ENCODE data around the gene GPR137.
"Not testable (repeated sequence)": the region's sequence is repeated elsewhere in the genome, so short reads cannot be mapped to it uniquely, and the experiment has no call there.

GPR137 gene

DNA sequence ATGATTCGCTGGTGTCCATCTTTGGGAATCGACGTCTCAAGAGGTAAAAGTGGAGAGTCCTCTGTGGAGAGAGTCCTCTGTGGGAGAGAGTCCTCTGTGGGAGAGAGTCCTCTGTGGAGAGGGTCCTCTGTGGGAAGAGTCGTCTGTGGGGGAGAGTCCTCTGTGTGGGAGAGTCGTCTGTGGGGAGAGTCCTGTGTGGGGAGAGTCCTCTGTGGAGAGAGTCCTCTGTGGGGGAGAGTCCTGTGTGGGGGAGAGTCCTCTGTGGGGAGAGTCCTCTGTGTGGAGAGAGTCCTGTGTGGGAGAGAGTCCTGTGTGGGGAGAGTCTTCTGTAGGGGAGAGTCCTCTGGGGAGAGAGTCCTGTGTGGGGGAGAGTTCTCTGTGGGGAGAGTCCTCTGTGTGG is 35.4 kb downstream of the GPR137 start:
- ChIA-PET CTCF (interaction anchor here (1.8 kb wide), 1 partner anchor 35 kb away, joined by 4 read pairs; no protein-coding TSS in a partner anchor), POLR2A (no interaction called here)
- TF ChIP-seq, protein P1, sequence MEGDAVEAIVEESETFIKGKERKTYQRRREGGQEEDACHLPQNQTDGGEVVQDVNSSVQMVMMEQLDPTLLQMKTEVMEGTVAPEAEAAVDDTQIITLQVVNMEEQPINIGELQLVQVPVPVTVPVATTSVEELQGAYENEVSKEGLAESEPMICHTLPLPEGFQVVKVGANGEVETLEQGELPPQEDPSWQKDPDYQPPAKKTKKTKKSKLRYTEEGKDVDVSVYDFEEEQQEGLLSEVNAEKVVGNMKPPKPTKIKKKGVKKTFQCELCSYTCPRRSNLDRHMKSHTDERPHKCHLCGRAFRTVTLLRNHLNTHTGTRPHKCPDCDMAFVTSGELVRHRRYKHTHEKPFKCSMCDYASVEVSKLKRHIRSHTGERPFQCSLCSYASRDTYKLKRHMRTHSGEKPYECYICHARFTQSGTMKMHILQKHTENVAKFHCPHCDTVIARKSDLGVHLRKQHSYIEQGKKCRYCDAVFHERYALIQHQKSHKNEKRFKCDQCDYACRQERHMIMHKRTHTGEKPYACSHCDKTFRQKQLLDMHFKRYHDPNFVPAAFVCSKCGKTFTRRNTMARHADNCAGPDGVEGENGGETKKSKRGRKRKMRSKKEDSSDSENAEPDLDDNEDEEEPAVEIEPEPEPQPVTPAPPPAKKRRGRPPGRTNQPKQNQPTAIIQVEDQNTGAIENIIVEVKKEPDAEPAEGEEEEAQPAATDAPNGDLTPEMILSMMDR (IDR thresholded peaks at IDR 0.05; ENCODE audit: control extremely low read depth, extremely low read depth, low read depth, missing control alignments): no peak
- no peak for DNase-seq (ENCODE audit: extremely low spot score)

DNA sequence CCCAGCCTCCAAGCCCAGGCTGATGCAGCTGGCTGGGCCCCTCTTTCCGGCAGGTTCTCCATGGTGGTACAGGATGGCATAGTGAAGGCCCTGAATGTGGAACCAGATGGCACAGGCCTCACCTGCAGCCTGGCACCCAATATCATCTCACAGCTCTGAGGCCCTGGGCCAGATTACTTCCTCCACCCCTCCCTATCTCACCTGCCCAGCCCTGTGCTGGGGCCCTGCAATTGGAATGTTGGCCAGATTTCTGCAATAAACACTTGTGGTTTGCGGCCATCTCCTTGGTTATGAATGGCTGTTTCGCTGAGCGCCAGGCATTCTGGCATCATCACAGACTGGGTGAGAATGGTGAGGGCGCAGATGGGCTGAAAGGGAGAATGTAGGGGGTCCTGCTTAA is 35.9 kb downstream of the GPR137 start:
- TF ChIP-seq, protein P1 (IDR thresholded peaks at IDR 0.05; ENCODE audit: control extremely low read depth, extremely low read depth, low read depth, missing control alignments): no peak
- DNase-seq (ENCODE audit: extremely low spot score): no peak
- CTCF ChIA-PET: interaction anchor here (1.8 to 2.5 kb wide), 2 partner anchors 10 to 35 kb away, joined by 4 to 14 read pairs; no protein-coding TSS in a partner anchor
- POLR2A ChIA-PET: no interaction called here

DNA sequence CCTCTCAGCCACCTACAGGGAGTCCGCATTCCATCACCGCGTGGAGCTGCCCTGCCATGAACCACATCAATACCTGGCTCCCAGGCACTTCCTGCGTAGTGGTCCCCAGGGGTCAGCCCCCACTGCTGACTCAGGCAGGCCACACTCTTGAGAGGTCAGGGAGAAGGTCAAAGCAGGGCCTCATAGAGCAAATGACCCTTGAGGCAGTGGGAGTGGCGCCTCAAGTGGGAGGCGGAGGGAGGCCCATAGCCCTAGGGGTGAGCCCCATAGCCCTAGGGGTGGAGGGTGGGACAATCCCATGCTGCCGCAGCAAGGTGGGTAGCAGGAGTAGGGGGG is 37.2 kb downstream of the GPR137 start:
- TF ChIP-seq, protein P1 (IDR thresholded peaks at IDR 0.05; ENCODE audit: control extremely low read depth, extremely low read depth, low read depth, missing control alignments): no peak
- CTCF ChIA-PET: interaction anchor here (1.1 to 2.5 kb wide), 5 partner anchors 9 to 118 kb away, joined by 3 to 14 read pairs (median 4); no protein-coding TSS in a partner anchor
- POLR2A ChIA-PET: interaction anchor here (1.3 kb wide), 1 partner anchor 12 kb away, joined by 3 read pairs; no protein-coding TSS in a partner anchor

DNA sequence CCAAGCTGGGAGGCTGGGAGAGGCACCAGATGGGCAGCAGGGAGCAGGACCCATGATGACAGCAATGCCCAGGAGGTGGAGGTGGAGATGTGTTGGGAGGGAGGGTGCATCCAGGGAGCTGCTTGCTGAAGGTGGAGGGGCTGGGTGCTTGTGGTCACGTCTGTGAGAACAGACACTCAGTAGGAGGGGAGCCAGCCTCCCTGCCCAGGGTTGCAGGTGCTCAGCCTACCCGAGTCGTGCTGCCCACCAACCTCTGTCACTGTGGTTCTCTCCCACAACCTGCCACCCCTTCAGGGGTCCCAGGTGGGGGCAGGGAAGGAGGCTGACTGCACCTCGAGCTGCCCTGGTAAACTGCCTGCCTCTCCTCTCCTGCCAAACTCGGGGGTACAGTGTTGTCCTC is 37.7 kb downstream of the GPR137 start:
- ChIA-PET CTCF (interaction anchor here (1.1 to 2.5 kb wide), 5 partner anchors 8 to 119 kb away, joined by 3 to 14 read pairs (median 4); no protein-coding TSS in a partner anchor), POLR2A (interaction anchor here (1.3 kb wide), 2 partner anchors 12 to 137 kb away, joined by 3 read pairs; partner anchors contain the start of gene STIP1)

More for the DNA sequence above, 37.2 kb downstream of the GPR137 start:
- no peak for DNase-seq (ENCODE audit: extremely low spot score)

DNA sequence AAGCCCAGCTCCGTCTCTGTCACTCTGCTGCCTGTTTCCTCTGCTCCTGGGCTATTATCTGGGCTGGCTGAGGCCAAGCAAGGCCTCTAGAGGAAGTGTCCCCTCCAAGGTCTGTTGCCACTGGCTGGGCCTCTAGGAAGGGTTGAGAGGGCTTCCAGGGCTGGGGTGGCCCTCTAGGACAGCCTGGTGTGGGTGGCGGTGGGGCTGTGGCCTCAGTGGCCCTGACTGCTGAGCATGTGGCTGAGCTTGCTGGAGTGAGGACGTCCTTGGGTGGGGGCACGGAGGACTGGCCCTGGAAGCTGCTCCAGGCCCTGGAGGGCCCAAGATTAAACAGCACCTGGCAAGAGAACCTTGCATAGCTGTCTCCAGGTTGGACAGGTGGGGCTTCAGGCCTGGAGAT is 38.3 kb downstream of the GPR137 start:
- DNase-seq (ENCODE audit: extremely low spot score): not testable (repeated sequence)
- POLR2A ChIA-PET: interaction anchor here (1.3 kb wide), 2 partner anchors 11 to 138 kb away, joined by 3 read pairs; partner anchors contain the start of gene STIP1
- CTCF ChIA-PET: interaction anchor here (1.1 to 2.5 kb wide), 6 partner anchors 8 to 126 kb away, joined by 3 to 14 read pairs (median 4); no protein-coding TSS in a partner anchor

More for the DNA sequence above, 37.7 kb downstream of the GPR137 start:
- TF ChIP-seq, protein P1 (IDR thresholded peaks at IDR 0.05; ENCODE audit: control extremely low read depth, extremely low read depth, low read depth, missing control alignments): no peak
- no peak for DNase-seq (ENCODE audit: extremely low spot score)

DNA sequence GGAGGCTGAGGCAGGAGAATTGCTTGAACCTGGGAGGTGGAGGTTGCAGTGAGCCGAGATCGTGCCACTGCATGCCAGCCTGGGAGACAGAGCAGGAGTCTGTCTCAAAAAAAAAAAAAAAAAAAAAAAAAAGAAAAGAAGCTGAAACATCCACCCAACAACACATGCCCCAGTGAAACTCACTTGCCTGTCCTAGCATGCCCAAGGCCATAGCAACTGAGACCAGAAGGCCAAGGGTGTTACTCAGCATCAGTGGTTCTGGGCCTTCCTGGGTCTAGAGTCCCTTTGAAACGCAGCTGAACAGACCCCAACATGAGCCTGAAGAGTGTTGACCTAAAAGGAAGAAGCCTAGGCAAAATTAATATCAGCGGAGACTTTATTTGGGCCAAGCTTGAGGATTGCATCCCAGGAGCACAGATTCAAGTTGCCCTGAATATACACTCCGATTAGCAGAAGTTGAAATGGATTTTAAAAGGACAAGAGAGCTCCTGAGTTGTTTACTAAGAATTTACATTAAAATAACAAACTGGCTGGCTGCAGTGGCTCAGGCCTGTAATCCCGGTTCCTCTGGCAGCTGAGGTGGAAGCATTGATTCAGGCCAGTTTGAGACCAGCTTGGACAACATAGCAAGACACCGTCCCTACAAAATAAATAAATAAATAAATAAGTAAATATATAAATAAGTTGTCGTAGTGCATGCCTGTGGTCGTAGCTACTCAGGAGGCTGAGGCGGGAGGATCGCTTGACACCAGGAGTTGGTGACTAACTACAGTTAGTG is 39.2 kb downstream of the GPR137 start:
- TF ChIP-seq, protein P1 (IDR thresholded peaks at IDR 0.05; ENCODE audit: control extremely low read depth, extremely low read depth, low read depth, missing control alignments): no peak
- POLR2A ChIA-PET: interaction anchor here (0.6 to 1.3 kb wide), 3 partner anchors 10 to 1405 kb away, joined by 3 to 6 read pairs (median 5); partner anchors contain the start of gene STIP1
- CTCF ChIA-PET: interaction anchor here (1.2 to 1.8 kb wide), 3 partner anchors 24 to 125 kb away, joined by 3 to 4 read pairs (median 4); no protein-coding TSS in a partner anchor
- DNase-seq (ENCODE audit: extremely low spot score): no peak
